WTC11 (cell line): ENCODE data around the gene THBS2.

ENCODE experiments used
- ATF3 ChIP-seq: sonication (generic); formaldehyde crosslinking; conservative IDR thresholded peaks from 2 replicates; pipeline ENCODE4 v1.8.1; 2022; ENCODE audit warnings: mild to moderate bottlenecking, missing genetic modification reagents
- CREM ChIP-seq: sonication (generic); formaldehyde crosslinking; IDR thresholded peaks from 2 replicates; pipeline ENCODE4 v1.8.1; 2022; ENCODE audit warnings: mild to moderate bottlenecking, missing genetic modification reagents, moderate library complexity
- CTCF ChIP-seq: fragments of 200-600 bp; IDR thresholded peaks from 2 replicates; pipeline ENCODE4 v1.8.0; 2022; ENCODE audit warnings: antibody characterized with exemption
- HMGXB4 ChIP-seq: sonication (generic); formaldehyde crosslinking; IDR thresholded peaks from 2 replicates; pipeline ENCODE4 v1.8.1; 2023; ENCODE audit warnings: mild to moderate bottlenecking, moderate library complexity, missing genetic modification reagents
- MAX ChIP-seq: sonication (generic); formaldehyde crosslinking; IDR thresholded peaks from 2 replicates; pipeline ENCODE4 v1.8.0; 2022; ENCODE audit warnings: mild to moderate bottlenecking, missing genetic modification reagents
- TP53 ChIP-seq: sonication (generic); formaldehyde crosslinking; IDR thresholded peaks from 2 replicates; pipeline ENCODE4 v1.8.1; 2023; ENCODE audit warnings: mild to moderate bottlenecking, missing genetic modification reagents
- ZNF138 ChIP-seq: sonication (generic); formaldehyde crosslinking; conservative IDR thresholded peaks from 2 replicates; pipeline ENCODE4 v1.8.1; 2022; ENCODE audit warnings: mild to moderate bottlenecking, moderate library complexity, missing genetic modification reagents
- ZNF263 ChIP-seq: sonication (generic); formaldehyde crosslinking; IDR thresholded peaks from 2 replicates; pipeline ENCODE4 v1.8.1; 2022; ENCODE audit warnings: low read depth, mild to moderate bottlenecking, moderate library complexity, missing genetic modification reagents
- ZNF512 ChIP-seq: sonication (generic); formaldehyde crosslinking; IDR thresholded peaks from 2 replicates; pipeline ENCODE4 v1.8.1; 2022; ENCODE audit warnings: missing genetic modification reagents, borderline replicate concordance

- no peak for TF ChIP-seq CTCF
- TF ChIP-seq MAX (CRISPR knock-in tag), result no peak
- no peak for TF ChIP-seq ATF3 (CRISPR knock-in tag)
- TF ChIP-seq TP53 (CRISPR knock-in tag), result no peak
- no peak for TF ChIP-seq HMGXB4 (CRISPR knock-in tag)
- no peak for TF ChIP-seq ZNF263 (CRISPR knock-in tag)
- no peak for TF ChIP-seq ZNF138 (CRISPR knock-in tag)
- TF ChIP-seq CREM (CRISPR knock-in tag), result no peak
- no peak for TF ChIP-seq ZNF512
Measured at GRCh38 chr6:169250660-169251059, 3.0 kb downstream of the THBS2 start.
